GM23338 (cell line): ENCODE results near the gene LPP. TPM values are rescaled to one million over a fixed set of nuclear protein-coding genes. Genes with fewer than 3 reads are reported as not detected.

ENCODE experiments used
- ATAC-seq: fragments of 200-7000 bp; cut with Tn5 transposase; 3 replicates; pipeline ENCODE4 v1.9.1; 2020
- DNase-seq: peaks from one replicate; pipeline ENCODE4 v3.0.0-alpha.2; 2015; ENCODE audit warnings: low spot score
- H2AFZ ChIP-seq: fragments of 200-600 bp; sonication (generic); 2 replicates; pipeline ENCODE4 v1.8.0; 2016; ENCODE audit warnings: antibody characterized with exemption, mild to moderate bottlenecking, moderate library complexity
- H3F3A ChIP-seq: fragments of 200-600 bp; sonication (generic); replicated peaks from 2 replicates; pipeline ENCODE4 v1.8.0; 2017; ENCODE audit warnings: antibody characterized with exemption, mixed run types, low read depth
- H3K27ac ChIP-seq: fragments of 200-600 bp; sonication (generic); 2 replicates; pipeline ENCODE4 v1.6.1; 2016; ENCODE audit warnings: low read depth
- H3K27me3 ChIP-seq: fragments of 200-600 bp; sonication (generic); 2 replicates; pipeline ENCODE4 v1.8.0; 2016; ENCODE audit warnings: mild to moderate bottlenecking, mixed run types, moderate library complexity; ENCODE audit not compliant: insufficient read depth
- H3K36me3 ChIP-seq: fragments of 200-600 bp; sonication (generic); 2 replicates; pipeline ENCODE4 v1.8.0; 2016; ENCODE audit warnings: mild to moderate bottlenecking; ENCODE audit not compliant: insufficient read depth
- H3K4me1 ChIP-seq: fragments of 200-600 bp; sonication (generic); 2 replicates; pipeline ENCODE4 v1.8.0; 2016; ENCODE audit warnings: mild to moderate bottlenecking, moderate library complexity; ENCODE audit not compliant: insufficient read depth
- H3K4me2 ChIP-seq: fragments of 200-600 bp; sonication (generic); 2 replicates; pipeline ENCODE4 v1.7.1; 2017; ENCODE audit warnings: mixed run types
- H3K4me3 ChIP-seq: fragments of 200-600 bp; sonication (generic); 2 replicates; pipeline ENCODE4 v1.6.1; 2016; ENCODE audit warnings: mixed run types
- H3K79me2 ChIP-seq: fragments of 200-600 bp; sonication (generic); replicated peaks from 2 replicates; pipeline ENCODE4 v1.8.0; 2017; ENCODE audit warnings: mild to moderate bottlenecking; ENCODE audit not compliant: insufficient read depth
- H3K9me2 ChIP-seq: fragments of 200-600 bp; sonication (generic); 2 replicates; pipeline ENCODE4 v1.8.0; 2017; ENCODE audit not compliant: insufficient read depth
- H4K20me1 ChIP-seq: fragments of 200-600 bp; sonication (generic); replicated peaks from 2 replicates; pipeline ENCODE4 v1.8.0; 2017; ENCODE audit warnings: mild to moderate bottlenecking; ENCODE audit not compliant: insufficient read depth
- H3K27ac Mint-ChIP-seq: 2 replicates; pipeline ENCODE4 v1.8.0; 2020; ENCODE audit warnings: inconsistent platforms, mild to moderate bottlenecking, moderate library complexity, mixed read lengths
- H3K27me3 Mint-ChIP-seq: 3 replicates; pipeline ENCODE4 v1.8.0; 2022; ENCODE audit warnings: low read depth, mild to moderate bottlenecking, moderate library complexity, mixed read lengths, inconsistent platforms; ENCODE audit not compliant: insufficient read depth, poor library complexity
- H3K36me3 Mint-ChIP-seq: 3 replicates; pipeline ENCODE4 v1.8.0; 2021; ENCODE audit warnings: low read depth, mild to moderate bottlenecking, inconsistent platforms, moderate library complexity, mixed read lengths
- H3K4me1 Mint-ChIP-seq: 3 replicates; pipeline ENCODE4 v1.8.0; 2020; ENCODE audit warnings: mild to moderate bottlenecking, inconsistent platforms, mixed read lengths
- H3K4me3 Mint-ChIP-seq: 3 replicates; pipeline ENCODE4 v1.8.0; 2021; ENCODE audit warnings: moderate library complexity, mild to moderate bottlenecking, inconsistent platforms, mixed read lengths
- H3K9me3 Mint-ChIP-seq: 3 replicates; pipeline ENCODE4 v1.8.0; 2020; ENCODE audit warnings: moderate library complexity, mild to moderate bottlenecking, inconsistent platforms, mixed read lengths
- CREB1 ChIP-seq: fragments of 250-450 bp; sonication (Bioruptor Pico); IDR thresholded peaks from 2 replicates; pipeline ENCODE4 v1.5.0; 2020; ENCODE audit warnings: low read depth, mild to moderate bottlenecking, moderate library complexity
- EZH2 ChIP-seq: fragments of 200-600 bp; sonication (generic); IDR thresholded peaks from one replicate; pipeline ENCODE4 v1.8.0; 2017; ENCODE audit warnings: antibody characterized with exemption, mild to moderate bottlenecking, low read depth; ENCODE audit not compliant: unreplicated experiment
- EZH2phosphoT487 ChIP-seq: fragments of 200-600 bp; sonication (generic); IDR thresholded peaks from one replicate; pipeline ENCODE4 v1.8.1; 2018; ENCODE audit warnings: antibody characterized with exemption; ENCODE audit not compliant: unreplicated experiment
- POLR2AphosphoS5 ChIP-seq: IDR thresholded peaks from 2 replicates; pipeline ENCODE4 v1.6.1; 2016; ENCODE audit warnings: antibody characterized with exemption, low read depth
- STAT1 ChIP-seq: IDR thresholded peaks from one replicate; pipeline ENCODE4 v1.6.1; 2016; ENCODE audit warnings: antibody characterized with exemption; ENCODE audit not compliant: unreplicated experiment
- ZNF331 ChIP-seq: fragments of 250-450 bp; sonication (Bioruptor Pico); IDR thresholded peaks from 2 replicates; pipeline ENCODE4 v1.5.0; 2020; ENCODE audit warnings: low read depth, mild to moderate bottlenecking, moderate library complexity
- polyA plus RNA-seq: library from polyadenylated mRNA; unstranded; fragments of >200 nt; fragmentation: Nextera tagmentation; extraction: Ambion mirVana; gene quantifications from 2 replicates; pipeline ENCODE4 v1.2.1, GENCODE V29; 2016
- total RNA-seq: library from RNA; depleted of rRNA; stranded (reverse); fragments of >200 nt; shearing (Covaris generic); gene quantifications from 2 replicates; pipeline ENCODE4 v1.2.3, GENCODE V29; 2014
- TF ChIP-seq, protein P1 (sequence below): IDR thresholded peaks from one replicate; pipeline ENCODE4 v1.6.1; 2018; ENCODE audit warnings: antibody characterized with exemption; ENCODE audit not compliant: unreplicated experiment
- TF ChIP-seq, protein P2 (sequence below), 2 experiments: fragments of 200-600 bp in 1 of 2; sonication (generic) in 1 of 2; conservative IDR thresholded peaks; 2 replicates each; pipeline versions ENCODE4 v1.5.1 to v1.6.1; 2016 to 2017; ENCODE audit warnings: antibody characterized with exemption in 2 of 2, low read depth in 2 of 2, mild to moderate bottlenecking in 2 of 2, moderate library complexity in 1 of 2

LPP gene
- total and polyA plus RNA-seq, 2 experiments from 2014 or later: 23.0 to 35.2 TPM

- TF ChIP-seq EZH2 (no peak), EZH2phosphoT487 (no peak), STAT1 (no peak)
These were observed 140.2 kb downstream of the LPP start (continued) for GRCh38 chr3:188294113-188294512.

DNA sequence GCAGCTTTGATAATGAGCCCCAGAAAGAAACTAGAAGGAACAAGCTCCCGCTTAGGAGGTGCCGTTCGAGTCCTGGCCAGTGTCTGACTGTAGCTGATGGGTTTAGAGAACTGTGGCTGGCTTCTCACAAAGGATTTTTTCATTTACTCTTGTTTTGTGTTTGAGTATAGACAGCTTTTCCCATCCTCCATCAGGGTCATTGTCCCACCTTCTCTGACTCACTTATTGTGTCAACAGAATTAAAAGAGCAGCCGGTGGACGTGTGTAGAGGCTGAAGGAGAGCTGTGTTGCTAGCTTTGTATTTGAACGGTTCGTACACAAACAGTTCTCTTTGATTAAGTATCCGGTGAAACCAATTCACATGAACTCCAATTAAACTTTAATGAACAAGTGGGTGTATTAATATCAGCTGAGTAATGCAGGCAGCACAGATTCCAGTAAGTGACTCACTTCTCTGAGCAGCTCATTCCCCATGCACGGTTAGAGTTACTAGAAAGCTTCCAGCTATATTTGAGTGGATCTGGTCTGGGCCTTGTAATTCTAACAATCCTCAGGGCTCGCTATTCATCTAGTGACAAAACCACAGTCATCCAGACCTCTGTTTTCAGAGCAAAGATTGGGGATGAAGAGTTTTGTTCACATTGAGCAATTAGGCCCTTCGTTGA is 141.0 kb downstream of the LPP start:
- Histone ChIP-seq H3K9me2 (no peaks in the 10 kb centered on the region), H3K4me3 (no peak overlapping the region), H4K20me1 (no peaks in the 10 kb centered on the region), H3K4me2 (no peak overlapping the region), H3F3A (no peaks in the 10 kb centered on the region), H3K27ac (no peak overlapping the region), H3K79me2 (peaks cover 23% of the 10 kb centered on the region; the same call in 1 of the 2 replicates), H2AFZ (no peak overlapping the region), H3K36me3 (no peaks in the 10 kb centered on the region), H3K4me1 (peaks cover 18% of the 10 kb centered on the region), H3K27me3 (no peaks in the 10 kb centered on the region)
- ATAC-seq (no peak), DNase-seq (no peak)
- Mint-ChIP-seq H3K9me3 (no peaks in the 10 kb centered on the region), H3K27ac (no peak overlapping the region), H3K4me3 (no peak overlapping the region), H3K27me3 (no peaks in the 10 kb centered on the region), H3K36me3 (no peaks in the 10 kb centered on the region; the same call in 2 of the 3 replicates), H3K4me1 (peaks cover 26% of the 10 kb centered on the region)
- TF ChIP-seq, protein P1, sequence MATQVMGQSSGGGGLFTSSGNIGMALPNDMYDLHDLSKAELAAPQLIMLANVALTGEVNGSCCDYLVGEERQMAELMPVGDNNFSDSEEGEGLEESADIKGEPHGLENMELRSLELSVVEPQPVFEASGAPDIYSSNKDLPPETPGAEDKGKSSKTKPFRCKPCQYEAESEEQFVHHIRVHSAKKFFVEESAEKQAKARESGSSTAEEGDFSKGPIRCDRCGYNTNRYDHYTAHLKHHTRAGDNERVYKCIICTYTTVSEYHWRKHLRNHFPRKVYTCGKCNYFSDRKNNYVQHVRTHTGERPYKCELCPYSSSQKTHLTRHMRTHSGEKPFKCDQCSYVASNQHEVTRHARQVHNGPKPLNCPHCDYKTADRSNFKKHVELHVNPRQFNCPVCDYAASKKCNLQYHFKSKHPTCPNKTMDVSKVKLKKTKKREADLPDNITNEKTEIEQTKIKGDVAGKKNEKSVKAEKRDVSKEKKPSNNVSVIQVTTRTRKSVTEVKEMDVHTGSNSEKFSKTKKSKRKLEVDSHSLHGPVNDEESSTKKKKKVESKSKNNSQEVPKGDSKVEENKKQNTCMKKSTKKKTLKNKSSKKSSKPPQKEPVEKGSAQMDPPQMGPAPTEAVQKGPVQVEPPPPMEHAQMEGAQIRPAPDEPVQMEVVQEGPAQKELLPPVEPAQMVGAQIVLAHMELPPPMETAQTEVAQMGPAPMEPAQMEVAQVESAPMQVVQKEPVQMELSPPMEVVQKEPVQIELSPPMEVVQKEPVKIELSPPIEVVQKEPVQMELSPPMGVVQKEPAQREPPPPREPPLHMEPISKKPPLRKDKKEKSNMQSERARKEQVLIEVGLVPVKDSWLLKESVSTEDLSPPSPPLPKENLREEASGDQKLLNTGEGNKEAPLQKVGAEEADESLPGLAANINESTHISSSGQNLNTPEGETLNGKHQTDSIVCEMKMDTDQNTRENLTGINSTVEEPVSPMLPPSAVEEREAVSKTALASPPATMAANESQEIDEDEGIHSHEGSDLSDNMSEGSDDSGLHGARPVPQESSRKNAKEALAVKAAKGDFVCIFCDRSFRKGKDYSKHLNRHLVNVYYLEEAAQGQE: no peak
- TF ChIP-seq EZH2phosphoT487: no peak
- no peak for TF ChIP-seq POLR2AphosphoS5
- TF ChIP-seq CREB1 (CRISPR knock-in tag): no peak
- TF ChIP-seq ZNF331 (CRISPR knock-in tag): no peak

- Histone ChIP-seq H3K36me3 (no peaks in the 10 kb centered on the region), H3K4me3 (no peak overlapping the region), H3K9me2 (no peaks in the 10 kb centered on the region), H3K27me3 (no peaks in the 10 kb centered on the region), H2AFZ (no peak overlapping the region), H3K4me1 (peaks cover 28% of the 10 kb centered on the region), H3K79me2 (peaks cover 21% of the 10 kb centered on the region; the same call in 1 of the 2 replicates), H3F3A (no peaks in the 10 kb centered on the region), H3K27ac (no peak overlapping the region), H3K4me2 (no peak overlapping the region), H4K20me1 (no peaks in the 10 kb centered on the region)
- Mint-ChIP-seq H3K4me3 (no peak overlapping the region), H3K27ac (no peak overlapping the region), H3K27me3 (peaks cover under 1% of the 10 kb centered on the region), H3K36me3 (no peaks in the 10 kb centered on the region), H3K9me3 (no peaks in the 10 kb centered on the region), H3K4me1 (peaks cover 29% of the 10 kb centered on the region)
- TF ChIP-seq, protein P2, sequence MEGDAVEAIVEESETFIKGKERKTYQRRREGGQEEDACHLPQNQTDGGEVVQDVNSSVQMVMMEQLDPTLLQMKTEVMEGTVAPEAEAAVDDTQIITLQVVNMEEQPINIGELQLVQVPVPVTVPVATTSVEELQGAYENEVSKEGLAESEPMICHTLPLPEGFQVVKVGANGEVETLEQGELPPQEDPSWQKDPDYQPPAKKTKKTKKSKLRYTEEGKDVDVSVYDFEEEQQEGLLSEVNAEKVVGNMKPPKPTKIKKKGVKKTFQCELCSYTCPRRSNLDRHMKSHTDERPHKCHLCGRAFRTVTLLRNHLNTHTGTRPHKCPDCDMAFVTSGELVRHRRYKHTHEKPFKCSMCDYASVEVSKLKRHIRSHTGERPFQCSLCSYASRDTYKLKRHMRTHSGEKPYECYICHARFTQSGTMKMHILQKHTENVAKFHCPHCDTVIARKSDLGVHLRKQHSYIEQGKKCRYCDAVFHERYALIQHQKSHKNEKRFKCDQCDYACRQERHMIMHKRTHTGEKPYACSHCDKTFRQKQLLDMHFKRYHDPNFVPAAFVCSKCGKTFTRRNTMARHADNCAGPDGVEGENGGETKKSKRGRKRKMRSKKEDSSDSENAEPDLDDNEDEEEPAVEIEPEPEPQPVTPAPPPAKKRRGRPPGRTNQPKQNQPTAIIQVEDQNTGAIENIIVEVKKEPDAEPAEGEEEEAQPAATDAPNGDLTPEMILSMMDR (conservative IDR thresholded peaks at IDR 0.05; ENCODE audit: low read depth in 2 of 2): no peak
- TF ChIP-seq, protein P1: no peak
- TF ChIP-seq ZNF331 (CRISPR knock-in tag): no peak
- ATAC-seq (no peak), DNase-seq (no peak)
These were observed 141.9 kb downstream of the LPP start for GRCh38 chr3:188295876-188296275.
